Stimulated activated naive CD4-positive, alpha-beta T cell (primary cell): Measurements from ENCODE around the gene RPS2.
"Not testable (repeated sequence)": the region's sequence is repeated elsewhere in the genome, so short reads cannot be mapped to it uniquely, and the experiment has no call there.

ENCODE experiments used
- DNase-seq, 6 experiments: peaks; one replicate each; lab custom pipeline; 2025; lab: John Stamatoyannopoulos, UW

RPS2 gene

DNA sequence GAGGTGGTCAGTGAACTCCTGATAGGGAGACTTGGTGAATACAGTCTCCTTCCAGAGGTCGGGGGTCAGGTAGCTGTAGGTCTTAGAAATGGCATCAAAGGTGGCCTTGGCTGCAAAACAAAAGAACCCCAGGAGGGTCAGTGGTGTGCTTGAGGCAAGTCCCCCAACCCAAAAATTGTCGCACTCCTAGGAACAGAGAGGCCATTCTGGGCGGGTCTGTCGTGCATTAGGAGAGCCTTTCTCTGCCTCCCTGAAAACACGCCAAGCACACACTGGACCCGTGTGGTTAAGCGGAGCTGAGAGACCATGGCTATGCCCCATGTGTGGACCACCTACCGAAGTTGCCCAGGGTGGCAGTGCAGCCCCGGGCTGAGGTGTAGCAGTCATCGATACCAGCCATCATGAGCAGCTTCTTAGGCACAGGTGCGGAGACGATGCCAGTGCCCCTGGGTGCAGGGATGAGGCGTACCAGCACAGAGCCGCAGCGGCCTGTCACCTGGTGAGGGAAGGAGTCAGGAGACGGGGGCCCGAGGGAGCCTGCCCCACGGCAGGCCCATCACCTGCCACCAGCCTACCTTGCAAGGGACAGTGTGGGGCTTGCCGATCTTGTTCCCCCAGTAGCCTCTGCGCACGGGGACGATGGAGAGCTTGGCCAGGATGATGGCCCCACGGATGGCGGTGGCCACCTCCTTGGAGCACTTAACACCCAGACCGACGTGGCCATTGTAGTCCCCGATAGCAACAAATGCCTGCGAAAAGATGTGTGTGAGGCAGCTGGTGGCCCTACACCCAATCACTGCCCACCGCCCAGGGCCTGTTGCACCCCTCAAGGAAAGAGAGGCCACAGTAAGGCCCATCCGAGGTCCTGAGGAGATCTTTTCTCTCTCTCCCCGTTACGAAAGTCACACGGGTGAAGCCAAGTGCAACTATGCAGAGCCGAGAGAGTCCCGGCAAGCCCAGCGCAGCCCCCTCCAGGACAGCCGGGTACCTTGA is 2.2 kb downstream of the RPS2 start:
- not testable (repeated sequence) for DNase-seq

DNA sequence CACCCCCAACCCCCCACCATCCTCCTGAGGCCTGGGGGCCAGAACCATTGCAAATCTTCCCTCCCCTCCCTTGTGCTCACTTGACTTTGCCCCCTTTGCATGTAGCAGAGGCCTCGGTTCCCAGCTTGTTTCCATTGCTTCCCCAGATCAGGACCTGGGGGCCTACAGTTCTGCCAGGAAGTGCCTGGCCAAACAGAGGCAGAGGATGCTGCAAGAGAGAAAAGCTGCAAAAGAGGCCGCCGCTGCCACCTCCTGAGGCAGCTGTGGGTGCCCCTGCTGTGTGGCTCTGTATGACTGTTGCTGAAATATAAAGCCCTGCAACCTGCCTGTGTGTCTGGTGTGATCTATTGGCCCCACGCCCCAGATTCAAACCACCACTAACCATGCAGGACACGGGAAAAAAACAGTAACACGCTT is 3.0 kb downstream of the RPS2 start:
- DNase-seq, result no peak

DNA sequence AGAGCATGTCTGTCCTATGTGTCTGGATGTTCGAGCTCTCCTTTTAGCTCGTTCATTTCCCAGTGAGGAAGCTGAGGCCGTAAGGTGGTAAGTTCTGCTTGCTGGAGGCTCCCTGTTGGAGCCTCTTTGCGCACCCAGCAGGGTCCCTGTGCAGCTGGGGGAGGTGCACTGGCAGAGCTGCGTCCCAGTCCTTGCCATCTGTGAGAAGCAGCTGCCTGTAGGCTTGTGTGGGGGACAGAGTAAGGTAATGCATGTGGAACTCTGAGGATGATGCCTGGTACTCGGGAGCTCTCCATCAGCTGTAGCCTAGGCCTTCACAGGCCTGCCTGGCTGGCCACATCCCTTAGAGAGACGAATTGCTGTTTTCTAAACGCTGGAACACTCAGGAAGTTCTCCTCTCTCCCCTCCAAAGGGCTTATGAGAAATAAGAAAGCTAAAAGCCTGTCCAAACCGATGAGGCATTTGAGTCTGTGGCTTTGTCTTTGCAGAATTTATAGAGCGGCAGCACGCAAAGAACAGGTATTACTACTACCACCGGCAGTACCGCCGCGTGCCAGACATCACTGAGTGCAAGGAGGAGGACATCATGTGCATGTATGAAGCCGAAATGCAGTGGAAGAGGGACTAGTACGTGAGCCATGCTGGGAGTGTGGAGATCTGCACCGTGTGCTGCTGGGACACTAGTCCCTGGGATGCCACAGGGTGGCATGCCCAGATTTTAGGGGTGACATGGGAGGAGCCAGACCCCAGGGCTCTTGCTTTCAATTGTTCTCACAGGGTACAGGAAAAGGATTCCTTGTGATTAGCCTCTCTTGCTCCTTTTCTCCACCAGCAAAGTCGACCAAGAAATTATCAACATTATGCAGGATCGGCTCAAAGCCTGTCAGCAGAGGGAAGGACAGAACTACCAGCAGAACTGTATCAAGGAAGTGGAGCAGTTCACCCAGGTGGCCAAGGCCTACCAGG is 3.7 kb downstream of the RPS2 start:
- peak in 1 of 6 experiments; percentile 52 for DNase-seq

DNA sequence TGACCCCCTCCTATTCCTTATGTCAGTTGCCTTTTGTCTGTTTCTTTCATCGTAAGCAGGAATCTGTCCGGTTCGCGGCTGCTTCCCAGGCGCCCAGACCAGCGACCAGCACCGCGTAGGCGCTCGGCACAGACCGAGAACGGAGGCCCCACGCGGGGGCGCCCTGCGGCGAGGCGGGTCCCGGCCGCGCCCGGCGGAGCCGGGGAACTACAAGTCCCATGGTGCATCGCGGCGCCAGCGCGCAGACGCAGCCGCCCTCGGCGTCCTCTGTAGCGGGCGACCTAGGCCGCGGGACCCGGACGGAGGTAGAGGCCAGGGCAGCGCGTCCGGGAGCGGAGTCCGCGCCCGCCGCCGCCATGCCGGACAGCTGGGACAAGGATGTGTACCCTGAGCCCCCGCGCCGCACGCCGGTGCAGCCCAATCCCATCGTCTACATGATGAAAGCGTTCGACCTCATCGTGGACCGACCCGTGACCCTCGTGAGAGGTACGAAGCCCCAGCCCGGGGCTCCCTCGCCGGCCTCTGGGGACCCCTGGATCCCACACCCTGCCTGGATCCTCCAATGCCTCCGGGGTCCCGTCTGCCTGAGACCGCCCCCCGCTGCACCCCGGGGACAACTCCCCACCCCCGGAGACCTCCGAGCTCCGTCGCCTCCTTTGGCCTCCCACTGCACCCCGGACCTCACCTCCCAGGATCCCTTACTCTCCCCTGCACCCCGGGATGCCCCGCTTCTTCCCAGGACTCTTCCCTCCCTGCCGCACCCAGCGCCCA is 5.2 kb downstream of the RPS2 start, which contains the start of gene NDUFB10:
TSS of gene NDUFB10 (plus strand) at position 270 of the 771 bp plus-strand sequence. CDS start at position 357, 87 bp downstream.
- peak; percentile 71 to 91 (median 87) for DNase-seq

DNA sequence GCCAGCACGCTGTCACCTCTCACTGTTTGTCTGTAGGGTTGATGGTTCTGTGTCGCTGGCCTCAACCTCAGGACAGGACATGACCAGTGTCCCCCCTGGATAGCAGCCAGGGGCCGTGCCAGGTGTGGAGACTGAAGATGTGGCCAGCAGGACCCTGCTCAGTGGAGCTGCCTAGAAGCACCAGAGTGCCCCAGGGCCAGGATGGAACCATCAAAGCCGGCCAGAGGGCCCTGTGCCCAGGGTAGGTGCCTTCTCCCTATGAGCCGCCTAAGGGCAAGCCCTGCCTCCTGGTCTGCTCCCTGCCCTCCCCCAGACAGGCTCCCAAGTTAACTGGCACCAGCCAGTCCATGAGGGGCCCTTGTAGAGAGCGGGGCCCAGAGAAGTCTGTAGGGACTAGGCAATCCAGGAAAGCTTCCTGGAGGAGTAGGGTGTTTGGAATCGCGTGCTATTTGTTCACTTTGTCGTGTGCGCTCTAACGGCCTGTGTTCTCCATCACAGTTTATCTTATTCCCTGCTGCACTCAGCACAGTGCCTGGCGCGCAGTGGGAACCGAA is 5.8 kb downstream of the RPS2 start:
- DNase-seq, result no peak

DNA sequence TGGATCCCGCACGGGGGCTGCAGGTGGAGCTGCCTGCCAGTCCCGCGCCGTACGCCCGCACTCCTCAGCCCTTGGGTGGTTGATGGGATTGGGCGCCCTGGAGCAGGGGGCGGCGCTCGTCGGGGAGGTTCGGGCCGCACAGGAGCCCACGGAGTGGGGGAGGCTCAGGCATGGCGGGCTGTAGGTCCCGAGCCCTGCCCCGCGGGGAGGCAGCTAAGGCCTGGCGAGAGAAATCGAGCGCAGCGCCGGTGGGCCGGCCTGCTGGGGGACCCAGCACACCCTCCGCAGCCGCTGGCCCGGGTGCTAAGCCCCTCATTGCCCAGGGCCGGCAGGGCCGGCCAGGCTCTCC is 6.5 kb downstream of the RPS2 start:
- DNase-seq, result not testable (repeated sequence)

DNA sequence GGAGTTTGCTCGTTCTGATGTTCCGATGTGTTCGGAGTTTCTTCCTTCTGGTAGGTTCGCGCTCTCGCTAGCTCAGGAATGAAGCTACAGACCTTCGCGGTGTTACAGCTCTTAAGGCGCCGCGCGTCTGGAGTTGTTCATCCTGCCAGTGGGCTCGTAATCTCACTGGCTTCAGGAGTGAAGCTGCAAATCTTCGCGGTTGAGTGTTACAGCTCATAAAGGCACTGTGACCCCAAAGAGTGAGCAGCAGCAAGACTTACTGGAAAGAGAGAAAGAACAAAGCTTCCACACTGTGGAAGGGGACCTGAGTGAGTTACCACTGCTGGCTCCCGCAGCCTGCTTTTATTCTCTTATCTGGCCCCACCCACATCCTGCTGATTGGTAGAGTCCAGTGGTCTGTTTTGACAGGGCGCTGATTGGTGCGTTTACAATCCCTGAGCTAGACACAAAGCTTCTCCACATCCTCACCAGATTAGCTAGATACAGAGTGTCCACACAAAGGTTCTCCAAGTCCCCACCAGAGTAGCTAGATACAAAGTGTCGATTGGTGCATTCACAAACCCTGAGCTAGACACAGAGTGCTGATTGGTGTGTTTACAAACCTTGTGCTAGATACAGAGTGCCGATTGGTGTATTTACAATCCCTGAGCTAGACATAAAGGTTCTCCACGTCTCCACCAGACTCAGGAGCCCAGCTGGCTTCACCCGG is 7.0 kb downstream of the RPS2 start:
- DNase-seq, result not testable (repeated sequence)

DNA sequence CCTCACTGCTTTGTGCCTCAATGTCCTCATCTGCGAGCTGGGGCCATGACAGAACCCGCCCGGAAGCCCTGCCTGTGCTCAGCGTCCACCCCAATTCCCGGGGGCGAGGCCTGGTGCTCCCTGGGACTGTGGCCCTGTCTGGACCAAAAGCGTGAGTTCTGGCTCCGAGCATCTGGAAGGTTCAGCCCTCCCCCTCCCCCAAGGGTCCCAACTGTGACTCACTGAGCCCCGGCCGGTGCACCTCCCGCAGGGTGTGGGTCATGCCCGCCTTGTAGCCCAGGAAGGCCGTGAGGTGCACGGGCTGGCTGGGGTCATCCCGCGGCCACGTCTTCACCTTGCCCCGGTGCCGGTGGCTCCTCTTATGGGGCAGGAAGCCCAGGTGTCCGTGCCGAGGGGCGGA is 10.9 kb downstream of the RPS2 start:
- no peak for DNase-seq

DNA sequence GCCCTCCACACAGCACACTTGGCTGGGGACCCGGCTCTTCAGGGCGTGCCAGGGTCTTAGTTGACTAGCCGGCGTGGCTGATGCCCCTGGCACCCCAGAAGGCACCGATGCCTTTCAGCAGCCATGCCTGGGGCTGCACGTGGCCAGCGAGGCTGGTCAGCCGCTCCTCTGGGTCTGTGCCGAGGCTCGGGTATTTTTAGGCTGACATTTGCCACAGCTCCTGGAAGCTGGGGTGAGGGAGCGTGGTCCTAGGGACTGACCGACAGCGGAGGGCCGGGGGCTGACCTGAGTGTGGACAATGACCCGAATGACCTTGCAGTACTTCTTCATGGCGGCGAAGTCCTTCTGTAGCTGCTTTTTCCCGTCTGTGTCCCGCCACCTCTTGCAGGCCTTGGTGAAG is 14.1 kb downstream of the RPS2 start:
- no peak for DNase-seq

DNA sequence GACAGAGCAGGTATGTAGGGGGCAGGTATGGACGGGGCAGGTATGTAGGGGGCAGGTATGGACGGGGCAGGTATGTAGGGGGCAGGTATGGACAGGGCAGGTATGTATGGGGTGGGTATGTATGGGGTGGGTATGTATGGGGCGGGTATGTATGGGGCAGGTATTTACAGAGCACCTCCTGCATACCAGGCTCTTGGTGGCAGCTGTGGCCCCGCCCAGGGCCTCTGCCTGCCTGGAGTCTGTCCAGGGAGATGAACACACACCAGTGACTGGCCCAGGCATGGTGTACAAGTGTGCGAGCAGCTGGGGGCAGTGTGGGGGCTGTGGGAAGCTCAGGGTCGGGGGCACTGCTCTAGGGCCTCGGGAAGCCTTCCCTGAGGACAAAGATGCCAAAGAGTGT is 14.6 kb downstream of the RPS2 start:
- DNase-seq, result no peak

DNA sequence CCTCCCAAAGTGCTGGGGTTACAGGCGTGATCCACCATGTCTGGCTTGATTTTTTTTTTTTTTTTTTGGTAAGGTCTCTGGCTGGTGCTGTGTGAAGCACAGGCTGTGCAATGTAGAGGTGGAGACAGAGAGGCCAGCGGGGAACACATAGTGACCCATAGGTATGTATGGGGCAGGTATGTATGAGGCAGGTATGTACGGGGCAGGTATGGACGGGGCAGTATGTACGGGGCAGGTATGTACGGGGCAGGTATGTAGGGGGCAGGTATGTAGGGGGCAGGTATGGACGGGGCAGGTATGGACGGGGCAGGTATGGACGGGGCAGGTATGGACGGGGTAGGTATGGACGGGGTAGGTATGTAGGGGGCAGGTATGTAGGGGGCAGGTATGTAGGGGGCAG is 15.1 kb downstream of the RPS2 start:
- DNase-seq, result no peak

DNA sequence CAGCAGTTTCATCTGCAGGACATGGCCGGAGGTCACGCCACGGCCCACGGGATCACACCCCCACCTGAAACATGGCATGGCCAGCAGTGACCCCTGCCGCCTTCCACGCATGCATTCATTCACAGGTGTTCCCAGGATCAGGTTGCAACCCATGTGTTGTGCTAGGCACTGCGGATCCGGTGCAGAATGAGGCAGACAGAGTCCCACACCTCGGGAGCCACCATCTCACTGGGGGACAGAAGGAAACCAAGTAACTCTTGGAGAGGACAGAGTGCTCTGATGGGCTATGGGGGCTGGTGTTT is 17.3 kb downstream of the RPS2 start:
- no peak for DNase-seq

DNA sequence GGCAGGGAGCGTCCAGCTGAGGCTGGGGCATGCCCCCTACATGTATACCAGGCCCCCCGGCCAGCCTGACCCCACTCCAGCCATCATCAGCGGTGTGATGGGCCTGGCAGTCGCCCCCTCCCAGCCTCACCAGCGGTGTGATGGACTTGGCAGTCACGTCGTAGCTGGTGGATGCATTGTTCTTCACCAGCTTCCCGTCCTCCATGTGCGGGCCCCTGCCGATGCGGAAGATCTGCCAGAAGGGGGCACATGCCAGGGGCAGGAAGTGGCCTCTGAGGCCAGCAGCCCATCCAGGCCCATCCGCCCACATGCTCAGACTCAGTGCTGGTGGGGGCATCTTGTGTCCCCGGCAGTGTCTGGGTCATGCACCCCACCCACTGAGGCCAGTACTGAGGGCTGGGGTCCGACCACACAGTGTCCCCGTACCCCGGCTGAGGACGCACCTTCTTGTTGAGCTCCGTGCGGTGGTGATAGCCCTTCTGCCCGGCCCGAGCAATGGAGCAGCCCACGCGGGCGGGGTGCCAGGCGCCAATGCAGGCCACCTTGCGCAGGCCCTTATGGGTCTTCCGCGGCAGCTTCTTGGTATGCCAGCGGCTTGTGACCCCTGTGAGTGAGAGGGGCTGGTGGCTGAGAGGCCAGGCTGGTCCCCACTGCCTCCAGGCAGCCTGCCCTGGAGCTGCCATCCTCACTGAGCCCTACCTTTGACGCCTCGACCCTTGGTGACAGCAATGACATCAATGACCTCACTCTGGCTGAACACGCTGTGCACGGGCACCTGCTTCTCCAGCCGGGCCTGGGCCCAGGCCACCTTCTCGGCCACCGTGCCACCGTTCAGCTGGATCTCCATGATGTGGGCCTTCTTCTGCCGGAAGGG is 17.9 kb downstream of the RPS2 start:
- DNase-seq, result no peak

DNA sequence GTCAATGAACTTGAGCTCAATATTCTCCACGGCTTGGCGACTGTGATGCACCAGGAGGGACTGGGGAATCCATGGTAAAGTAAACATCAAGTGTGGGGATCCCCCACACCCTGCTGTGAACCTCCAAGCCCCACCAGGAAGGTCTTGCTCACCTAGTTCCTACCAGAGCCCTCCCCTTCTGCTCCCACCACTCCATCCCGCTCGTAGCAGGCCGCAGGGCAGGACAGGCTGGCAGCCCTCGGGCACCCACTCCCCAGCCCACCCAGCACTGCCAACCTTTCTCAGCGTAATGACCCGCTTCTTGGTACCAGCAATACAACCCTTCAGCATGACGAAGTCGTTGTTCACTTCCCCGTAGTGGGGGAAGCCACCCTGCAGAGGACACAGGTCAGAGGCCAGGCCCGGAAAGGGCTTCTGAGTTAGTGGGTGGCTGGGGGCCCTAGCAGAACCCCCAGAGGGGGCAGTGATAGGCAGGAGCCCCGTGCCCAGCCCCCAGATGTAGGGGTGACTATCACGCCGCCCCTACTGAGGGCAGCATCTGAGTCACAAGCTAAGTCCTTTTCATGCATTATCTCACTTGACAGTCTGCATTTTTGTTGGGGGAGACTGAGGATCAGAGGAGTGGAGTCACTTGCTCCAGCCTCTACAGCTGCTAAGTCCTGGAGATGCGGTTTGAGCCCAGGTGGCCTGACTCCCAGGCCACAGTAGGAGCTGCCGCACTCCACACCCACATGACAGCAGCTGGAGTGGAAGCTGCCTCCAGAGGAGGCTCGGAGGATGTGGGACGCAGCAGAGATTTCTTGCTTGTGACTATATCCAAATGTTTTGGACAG is 18.9 kb downstream of the RPS2 start:
- no peak for DNase-seq

DNA sequence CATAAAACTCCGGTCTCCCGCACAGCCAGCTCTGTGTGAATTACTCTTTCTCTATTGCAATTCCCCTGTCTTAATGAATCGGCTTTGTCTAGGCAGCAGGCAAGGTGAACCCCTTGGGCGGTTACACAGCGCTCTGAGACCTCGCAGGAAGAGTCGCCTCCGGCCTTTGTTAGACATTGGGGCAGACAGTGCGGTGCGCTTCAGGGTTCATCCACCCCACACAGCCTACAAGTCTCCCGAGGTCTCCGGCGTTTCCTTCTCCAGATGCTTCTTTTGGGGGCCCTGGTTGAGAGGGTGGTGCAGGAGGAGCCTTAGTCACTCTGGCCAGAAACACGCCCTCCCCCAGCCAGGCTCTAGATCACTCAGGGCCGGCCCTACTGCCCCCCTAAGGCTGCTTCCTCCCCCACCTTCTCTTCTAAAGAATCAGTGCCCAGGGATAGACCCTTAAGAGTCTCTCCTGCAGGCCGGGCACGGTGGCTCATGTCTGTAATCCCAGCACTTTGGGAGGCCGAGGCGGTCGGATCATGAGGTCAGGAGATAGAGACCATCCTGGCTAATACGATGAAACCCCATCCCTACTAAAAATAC is 19.9 kb downstream of the RPS2 start:
- no peak for DNase-seq

DNA sequence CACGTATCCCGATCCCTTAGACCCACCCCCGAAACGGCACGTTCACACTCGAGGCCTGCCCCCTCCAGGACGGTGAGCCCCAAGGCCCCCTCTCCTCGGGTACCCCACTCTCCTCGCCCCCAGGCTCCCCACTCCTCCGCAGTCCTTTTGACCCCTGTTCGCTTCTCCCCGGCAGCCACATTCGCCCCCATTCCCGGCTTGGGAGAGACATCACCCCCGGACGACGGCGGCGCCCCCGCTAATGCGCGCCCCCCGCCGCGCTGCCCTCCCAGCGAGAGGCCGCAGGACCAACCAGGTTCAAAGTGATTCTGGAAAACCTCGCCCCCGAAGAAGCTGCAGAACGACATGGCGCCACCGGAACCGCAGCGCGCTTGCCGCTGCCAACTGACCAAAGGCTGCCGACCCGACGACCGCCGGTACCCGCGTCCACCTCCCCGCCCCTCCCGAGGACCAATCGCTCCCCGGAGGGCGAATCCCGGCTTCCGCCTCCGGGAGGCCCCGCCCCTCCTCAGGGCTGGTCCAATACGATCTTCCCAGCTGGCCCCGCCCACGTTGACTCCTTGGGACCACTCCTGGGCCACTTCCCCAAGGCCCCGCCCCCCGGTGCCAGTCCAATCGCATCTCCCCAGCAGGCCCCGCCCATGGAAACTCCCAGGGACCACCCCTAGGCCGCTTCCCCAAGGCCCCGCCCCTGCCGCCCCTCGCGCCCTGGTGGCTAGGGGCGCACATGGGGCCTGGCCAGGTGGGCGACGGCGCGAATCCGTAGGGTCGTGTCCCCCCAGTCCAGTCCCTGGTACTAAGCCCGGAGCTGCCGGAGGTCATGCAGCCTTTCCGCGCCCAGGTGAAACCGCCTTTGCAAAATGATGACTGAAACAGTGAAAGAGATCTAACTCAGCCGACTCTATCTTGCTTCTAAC is 21.6 kb downstream of the RPS2 start, which contains the start of gene MSRB1:
TSS of gene MSRB1 (minus strand) at position 390 of the 917 bp plus-strand sequence. CDS start at position 347, 43 bp downstream.
- peak; percentile 96 to 99 (median 98) for DNase-seq

DNA sequence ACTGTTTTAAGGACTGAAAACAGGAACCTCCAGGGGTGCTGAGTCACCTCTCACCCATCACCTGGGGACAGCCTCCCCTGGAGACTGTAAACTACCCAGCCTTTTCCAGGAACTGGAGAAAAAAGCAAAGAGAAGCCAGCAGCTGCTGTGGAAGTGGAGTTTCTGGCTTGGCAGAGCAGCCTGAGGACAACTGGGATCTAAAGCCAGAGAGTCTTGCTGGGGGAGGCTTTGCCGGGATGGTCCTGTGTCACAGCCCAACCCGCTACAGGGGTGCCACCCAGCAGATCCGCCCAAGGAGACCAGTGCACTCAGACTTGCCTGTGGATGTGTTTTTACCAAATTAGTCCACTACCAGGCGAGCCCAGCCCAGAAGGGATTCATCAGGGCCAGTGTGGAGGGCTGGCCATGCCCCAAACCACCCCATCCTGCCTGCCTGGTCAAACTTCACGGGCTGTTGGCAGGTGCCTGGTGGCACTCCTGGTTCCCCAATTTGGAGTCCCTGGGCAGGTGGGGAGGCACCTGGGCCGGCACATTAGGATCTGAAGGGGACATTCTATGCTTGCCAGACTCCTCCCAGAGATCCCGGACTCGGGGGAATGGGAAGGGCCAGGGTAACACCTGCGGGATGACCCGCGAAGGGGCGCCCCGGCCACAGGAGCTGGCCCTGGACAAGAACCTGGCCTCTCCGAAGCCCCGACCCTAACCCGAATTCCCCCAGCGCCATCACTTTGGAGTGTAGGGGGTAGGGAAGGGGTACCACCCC is 22.4 kb downstream of the RPS2 start:
- no peak for DNase-seq
